Rectal smooth muscle tissue (tissue), 1 donor: ENCODE results near the gene SUPT20HL1.
"Not testable (repeated sequence)": the region's sequence is repeated elsewhere in the genome, so short reads cannot be mapped to it uniquely, and the experiment has no call there.

ENCODE experiments used
- H3K27ac ChIP-seq: one replicate; pipeline ENCODE4 v1.7.0; 2013; ENCODE audit warnings: low read depth, low read length, inconsistent platforms
- H3K27me3 ChIP-seq: one replicate; pipeline ENCODE4 v1.7.0; 2013; ENCODE audit warnings: low read length; ENCODE audit not compliant: control insufficient read depth, insufficient read depth
- H3K36me3 ChIP-seq: one replicate; pipeline ENCODE4 v1.7.0; 2013; ENCODE audit warnings: low read length; ENCODE audit not compliant: control insufficient read depth, insufficient read depth
- H3K4me1 ChIP-seq: one replicate; pipeline ENCODE4 v1.7.0; 2013; ENCODE audit warnings: low read length; ENCODE audit not compliant: control insufficient read depth, insufficient read depth
- H3K4me3 ChIP-seq: one replicate; pipeline ENCODE4 v1.7.0; 2013; ENCODE audit warnings: low read length
- H3K9ac ChIP-seq: one replicate; pipeline ENCODE4 v1.7.0; 2013; ENCODE audit warnings: low read length

Gene SUPT20HL1

GRCh38 chrX:24360272-24360671, at the start of gene SUPT20HL1:
TSS of gene SUPT20HL1 (plus strand) at chrX:24360639. CDS start at chrX:24362761, 2,122 bp downstream.
- Histone ChIP-seq H3K27me3 (no peaks in the 10 kb centered on the region), H3K27ac (no peak within 1 kb of the TSS), H3K4me1 (no peaks in the 10 kb centered on the region), H3K36me3 (no peaks in the 10 kb centered on the region), H3K9ac (no peak within 1 kb of the TSS), H3K4me3 (no peak within 1 kb of the TSS)

- H3K36me3 ChIP-seq = not testable (repeated sequence)
These were observed 49.5 kb upstream of the SUPT20HL1 start for GRCh38 chrX:24310916-24311315.

GRCh38 chrX:24311507-24312248, 48.8 kb upstream of the SUPT20HL1 start:
- H3K4me3 ChIP-seq, H3K9ac ChIP-seq, H3K27ac ChIP-seq: not testable (repeated sequence)

More at GRCh38 chrX:24310916-24311315, 49.5 kb upstream of the SUPT20HL1 start:
- H3K4me3 ChIP-seq, H3K27ac ChIP-seq, H3K27me3 ChIP-seq, H3K9ac ChIP-seq, H3K4me1 ChIP-seq: not testable (repeated sequence)

GRCh38 chrX:24312249-24312607, 48.2 kb upstream of the SUPT20HL1 start:
- H3K9ac ChIP-seq, H3K4me1 ChIP-seq, H3K27me3 ChIP-seq, H3K4me3 ChIP-seq, H3K27ac ChIP-seq, H3K36me3 ChIP-seq: not testable (repeated sequence)

More at GRCh38 chrX:24311507-24312248, 48.8 kb upstream of the SUPT20HL1 start:
- not testable (repeated sequence) for H3K36me3 ChIP-seq, H3K4me1 ChIP-seq, H3K27me3 ChIP-seq

GRCh38 chrX:24314019-24314635, 46.3 kb upstream of the SUPT20HL1 start, which contains the start of gene SUPT20HL2:
TSS of gene SUPT20HL2 (minus strand) at chrX:24314069. CDS start at chrX:24313315, 754 bp downstream.
- Histone ChIP-seq H3K36me3 (no peaks in the 10 kb centered on the region), H3K4me3 (no peak within 1 kb of the TSS), H3K4me1 (no peaks in the 10 kb centered on the region), H3K9ac (no peak within 1 kb of the TSS), H3K27ac (no peak within 1 kb of the TSS), H3K27me3 (no peaks in the 10 kb centered on the region)

- H3K9ac ChIP-seq = no peak overlapping the region
- H3K27ac ChIP-seq = no peak overlapping the region
- H3K27me3 ChIP-seq = no peaks in the 10 kb centered on the region
- no peaks in the 10 kb centered on the region for H3K4me1 ChIP-seq
- H3K4me3 ChIP-seq = no peak overlapping the region
- no peaks in the 10 kb centered on the region for H3K36me3 ChIP-seq
These were observed 44.3 kb upstream of the SUPT20HL1 start for GRCh38 chrX:24316111-24316510.

GRCh38 chrX:24317567-24317966, 42.9 kb upstream of the SUPT20HL1 start:
- Histone ChIP-seq H3K9ac (no peak overlapping the region), H3K27ac (no peak overlapping the region), H3K4me1 (no peaks in the 10 kb centered on the region), H3K4me3 (no peak overlapping the region), H3K27me3 (no peaks in the 10 kb centered on the region), H3K36me3 (no peaks in the 10 kb centered on the region)

GRCh38 chrX:24321741-24322395, 38.6 kb upstream of the SUPT20HL1 start:
- Histone ChIP-seq H3K27me3 (no peaks in the 10 kb centered on the region), H3K4me1 (no peaks in the 10 kb centered on the region), H3K4me3 (no peak overlapping the region), H3K9ac (no peak overlapping the region), H3K36me3 (no peaks in the 10 kb centered on the region), H3K27ac (no peak overlapping the region)

GRCh38 chrX:24325231-24325630, 35.2 kb upstream of the SUPT20HL1 start:
- no peak overlapping the region for H3K4me3 ChIP-seq
- H3K27me3 ChIP-seq = no peaks in the 10 kb centered on the region
- H3K36me3 ChIP-seq = no peaks in the 10 kb centered on the region
- H3K4me1 ChIP-seq = no peaks in the 10 kb centered on the region
- H3K27ac ChIP-seq = no peak overlapping the region
- no peak overlapping the region for H3K9ac ChIP-seq

- Histone ChIP-seq H3K36me3 (no peaks in the 10 kb centered on the region), H3K4me1 (no peaks in the 10 kb centered on the region), H3K27ac (no peak overlapping the region), H3K9ac (no peak overlapping the region), H3K27me3 (no peaks in the 10 kb centered on the region), H3K4me3 (no peak overlapping the region)
These were observed 27.6 kb upstream of the SUPT20HL1 start for GRCh38 chrX:24332878-24333277.

- H3K9ac ChIP-seq = no peak overlapping the region
- no peak overlapping the region for H3K4me3 ChIP-seq
- H3K27ac ChIP-seq = no peak overlapping the region
- no peaks in the 10 kb centered on the region for H3K4me1 ChIP-seq
- H3K27me3 ChIP-seq = no peaks in the 10 kb centered on the region
- H3K36me3 ChIP-seq = no peaks in the 10 kb centered on the region
These were observed 27.1 kb upstream of the SUPT20HL1 start for GRCh38 chrX:24333371-24333770.

GRCh38 chrX:24334461-24334860, 26.0 kb upstream of the SUPT20HL1 start:
- Histone ChIP-seq H3K36me3 (no peaks in the 10 kb centered on the region), H3K4me3 (no peak overlapping the region), H3K27ac (no peak overlapping the region), H3K27me3 (no peaks in the 10 kb centered on the region), H3K4me1 (no peaks in the 10 kb centered on the region), H3K9ac (no peak overlapping the region)
